Measurements from ENCODE around the gene COL6A1. TPM values are rescaled to one million over a fixed set of nuclear protein-coding genes. Genes with fewer than 3 reads are reported as not detected.
"Not testable (repeated sequence)": the region's sequence is repeated elsewhere in the genome, so short reads cannot be mapped to it uniquely, and the experiment has no call there.

Gene COL6A1
- total RNA-seq, 1 donor from 2014 or later, result 0.11 TPM

DNA sequence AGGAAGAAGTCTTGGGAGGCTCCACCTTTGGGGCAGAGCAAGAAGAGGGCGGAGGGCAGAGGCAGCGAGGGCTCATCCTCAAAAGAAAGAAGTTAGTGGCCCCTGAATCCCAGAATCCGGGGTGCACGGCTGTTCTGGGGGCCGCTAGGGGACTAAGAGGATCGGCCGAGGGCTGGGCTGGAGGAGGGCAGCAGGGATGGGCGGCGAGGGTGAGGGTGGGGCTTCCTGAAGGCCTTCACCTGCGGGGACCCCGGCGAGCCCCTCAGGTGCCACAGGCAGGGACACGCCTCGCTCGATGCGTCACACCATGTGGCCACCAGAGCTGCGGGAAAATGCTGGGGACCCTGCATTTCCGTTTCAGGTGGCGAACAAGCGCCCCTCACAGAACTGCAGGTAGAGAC lies 23.9 kb downstream of the COL6A1 start:
- no peak for DNase-seq

DNA sequence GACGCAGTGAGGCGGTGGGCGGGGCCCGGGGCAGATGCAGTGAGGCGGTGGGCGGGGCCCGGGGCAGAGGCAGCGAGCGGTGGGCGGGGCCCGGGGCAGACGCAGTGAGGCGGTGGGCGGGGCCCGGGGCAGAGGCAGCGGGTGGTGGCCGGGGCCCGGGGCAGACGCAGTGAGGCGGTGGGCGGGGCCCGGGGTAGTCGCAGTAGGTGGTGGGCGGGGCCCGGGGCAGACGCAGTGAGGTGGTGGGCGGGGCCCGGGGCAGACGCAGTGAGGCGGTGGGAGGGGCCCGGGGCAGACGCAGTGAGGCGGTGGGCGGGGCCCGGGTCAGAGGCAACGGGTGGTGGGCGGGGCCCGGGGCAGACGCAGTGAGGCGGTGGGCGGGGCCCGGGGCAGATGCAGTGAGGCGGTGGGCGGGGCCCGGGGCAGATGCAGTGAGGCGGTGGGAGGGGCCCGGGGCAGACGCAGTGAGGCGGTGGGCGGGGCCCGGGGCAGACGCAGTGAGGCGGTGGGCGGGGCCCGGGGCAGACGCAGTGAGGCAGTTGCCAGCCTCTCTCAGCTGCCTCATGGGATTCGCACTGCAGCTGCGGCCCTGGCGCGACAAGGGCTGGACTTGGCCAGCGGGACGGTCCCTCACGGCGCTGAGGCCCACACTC lies 24.4 kb downstream of the COL6A1 start:
- POLR2A ChIA-PET; CTCF ChIA-PET; H3K36me3 Mint-ChIP-seq (ENCODE audit: low read depth); DNase-seq; H3K27ac Mint-ChIP-seq; ATAC-seq (ENCODE audit: low read depth); intact Hi-C loops (cut with micrococcal nuclease); H3K9me3 Mint-ChIP-seq; H3K4me3 Mint-ChIP-seq; H3K4me1 Mint-ChIP-seq; H3K27me3 Mint-ChIP-seq: not testable (repeated sequence)

More for the DNA sequence above, 23.9 kb downstream of the COL6A1 start:
- Mint-ChIP-seq H3K27ac (no peak overlapping the region), H3K36me3 (ENCODE audit: low read depth) (no peaks in the 10 kb centered on the region), H3K4me3 (no peak overlapping the region), H3K9me3 (peaks cover 3% of the 10 kb centered on the region), H3K4me1 (no peaks in the 10 kb centered on the region), H3K27me3 (no peaks in the 10 kb centered on the region)
- POLR2A ChIA-PET, result no interaction called here
- intact Hi-C loops (cut with micrococcal nuclease), result no loop called here
- TF ChIP-seq, protein P1, sequence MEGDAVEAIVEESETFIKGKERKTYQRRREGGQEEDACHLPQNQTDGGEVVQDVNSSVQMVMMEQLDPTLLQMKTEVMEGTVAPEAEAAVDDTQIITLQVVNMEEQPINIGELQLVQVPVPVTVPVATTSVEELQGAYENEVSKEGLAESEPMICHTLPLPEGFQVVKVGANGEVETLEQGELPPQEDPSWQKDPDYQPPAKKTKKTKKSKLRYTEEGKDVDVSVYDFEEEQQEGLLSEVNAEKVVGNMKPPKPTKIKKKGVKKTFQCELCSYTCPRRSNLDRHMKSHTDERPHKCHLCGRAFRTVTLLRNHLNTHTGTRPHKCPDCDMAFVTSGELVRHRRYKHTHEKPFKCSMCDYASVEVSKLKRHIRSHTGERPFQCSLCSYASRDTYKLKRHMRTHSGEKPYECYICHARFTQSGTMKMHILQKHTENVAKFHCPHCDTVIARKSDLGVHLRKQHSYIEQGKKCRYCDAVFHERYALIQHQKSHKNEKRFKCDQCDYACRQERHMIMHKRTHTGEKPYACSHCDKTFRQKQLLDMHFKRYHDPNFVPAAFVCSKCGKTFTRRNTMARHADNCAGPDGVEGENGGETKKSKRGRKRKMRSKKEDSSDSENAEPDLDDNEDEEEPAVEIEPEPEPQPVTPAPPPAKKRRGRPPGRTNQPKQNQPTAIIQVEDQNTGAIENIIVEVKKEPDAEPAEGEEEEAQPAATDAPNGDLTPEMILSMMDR (IDR thresholded peaks at IDR 0.05), result no peak
- no peak for ATAC-seq (ENCODE audit: low read depth)
- CTCF ChIA-PET, result no interaction called here

DNA sequence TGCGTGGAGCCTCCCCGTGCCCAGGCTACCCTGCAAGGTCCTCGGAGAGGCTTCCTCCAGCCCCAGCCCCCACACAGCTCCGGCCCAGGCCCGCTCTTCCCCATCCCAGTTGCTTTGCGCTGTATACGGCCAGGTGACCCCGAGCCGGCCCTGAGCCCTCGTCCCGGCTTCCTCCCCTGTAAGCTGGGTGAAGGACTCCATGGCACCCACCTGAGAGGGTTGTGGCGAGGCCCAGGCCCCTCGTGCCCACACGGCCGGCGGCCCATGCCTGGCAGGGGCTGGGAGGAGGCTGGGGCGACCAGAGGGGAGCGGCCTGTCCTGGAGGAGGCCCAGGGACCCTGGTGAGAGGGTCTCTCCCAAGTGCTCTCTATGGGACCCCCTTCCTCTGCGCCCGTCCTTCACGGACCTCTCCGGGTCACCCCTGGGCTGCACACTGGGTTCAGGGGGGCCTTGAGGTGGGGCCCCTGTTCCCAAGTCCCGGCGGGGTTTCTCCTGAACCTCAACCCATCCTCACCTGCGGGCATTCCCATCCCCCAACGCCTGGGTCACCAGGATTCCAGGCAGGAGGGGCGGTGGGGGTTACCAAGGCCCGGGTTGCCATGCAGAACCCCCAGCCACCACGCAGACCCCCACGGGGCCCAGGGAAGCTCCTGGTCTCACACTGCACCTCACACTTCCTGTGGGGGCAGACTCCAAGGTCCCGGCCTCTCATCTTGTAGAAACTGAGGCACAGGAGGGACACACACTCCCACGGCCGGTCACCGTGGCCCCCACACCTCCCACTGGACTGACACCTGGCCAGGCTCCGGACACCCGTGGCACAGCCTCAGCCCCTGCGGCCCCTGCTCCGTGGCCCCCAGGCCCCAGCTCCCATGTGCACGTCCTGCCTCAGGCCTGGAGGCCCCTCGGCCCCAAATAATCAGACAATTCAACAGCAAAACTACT lies 25.2 kb downstream of the COL6A1 start:
- H3K27ac Mint-ChIP-seq, result no peak overlapping the region
- CTCF ChIA-PET, result no interaction called here
- no peaks in the 10 kb centered on the region for H3K36me3 Mint-ChIP-seq (ENCODE audit: low read depth)
- POLR2A ChIA-PET, result no interaction called here
- H3K9me3 Mint-ChIP-seq, result peaks cover 3% of the 10 kb centered on the region
- DNase-seq (no peak), ATAC-seq (ENCODE audit: low read depth) (no peak)
- TF ChIP-seq, protein P1 (IDR thresholded peaks at IDR 0.05), result no peak
- H3K4me3 Mint-ChIP-seq, result no peak overlapping the region
- no peaks in the 10 kb centered on the region for H3K27me3 Mint-ChIP-seq
- intact Hi-C loops (cut with micrococcal nuclease), result no loop called here
- H3K4me1 Mint-ChIP-seq, result no peaks in the 10 kb centered on the region

DNA sequence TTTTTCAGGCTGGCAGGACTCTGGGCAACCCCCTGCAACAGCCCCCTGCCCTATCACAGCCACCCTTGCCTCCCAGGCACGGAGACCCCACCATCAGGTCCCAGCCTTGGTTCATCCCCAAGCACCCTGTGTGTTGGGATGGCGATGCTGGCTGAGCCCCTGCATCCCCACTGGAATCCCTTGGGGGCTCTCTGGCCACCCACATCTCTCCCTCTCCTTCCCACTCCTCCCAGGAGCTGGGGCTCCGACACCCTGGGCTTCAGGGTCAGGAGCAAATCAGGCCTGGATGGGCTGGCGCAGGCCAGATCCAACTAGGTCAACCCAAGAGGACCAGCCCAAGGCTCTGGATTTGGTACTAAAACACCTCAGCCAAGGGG lies 25.9 kb downstream of the COL6A1 start:
- Mint-ChIP-seq H3K36me3 (ENCODE audit: low read depth) (no peaks in the 10 kb centered on the region), H3K9me3 (peaks cover 3% of the 10 kb centered on the region), H3K27me3 (no peaks in the 10 kb centered on the region), H3K27ac (no peak overlapping the region), H3K4me1 (no peaks in the 10 kb centered on the region), H3K4me3 (no peak overlapping the region)
- TF ChIP-seq, protein P1 (IDR thresholded peaks at IDR 0.05), result no peak
- intact Hi-C loops (cut with micrococcal nuclease), result no loop called here
- ChIA-PET POLR2A (no interaction called here), CTCF (no interaction called here)
- DNase-seq (no peak), ATAC-seq (ENCODE audit: low read depth) (no peak)

DNA sequence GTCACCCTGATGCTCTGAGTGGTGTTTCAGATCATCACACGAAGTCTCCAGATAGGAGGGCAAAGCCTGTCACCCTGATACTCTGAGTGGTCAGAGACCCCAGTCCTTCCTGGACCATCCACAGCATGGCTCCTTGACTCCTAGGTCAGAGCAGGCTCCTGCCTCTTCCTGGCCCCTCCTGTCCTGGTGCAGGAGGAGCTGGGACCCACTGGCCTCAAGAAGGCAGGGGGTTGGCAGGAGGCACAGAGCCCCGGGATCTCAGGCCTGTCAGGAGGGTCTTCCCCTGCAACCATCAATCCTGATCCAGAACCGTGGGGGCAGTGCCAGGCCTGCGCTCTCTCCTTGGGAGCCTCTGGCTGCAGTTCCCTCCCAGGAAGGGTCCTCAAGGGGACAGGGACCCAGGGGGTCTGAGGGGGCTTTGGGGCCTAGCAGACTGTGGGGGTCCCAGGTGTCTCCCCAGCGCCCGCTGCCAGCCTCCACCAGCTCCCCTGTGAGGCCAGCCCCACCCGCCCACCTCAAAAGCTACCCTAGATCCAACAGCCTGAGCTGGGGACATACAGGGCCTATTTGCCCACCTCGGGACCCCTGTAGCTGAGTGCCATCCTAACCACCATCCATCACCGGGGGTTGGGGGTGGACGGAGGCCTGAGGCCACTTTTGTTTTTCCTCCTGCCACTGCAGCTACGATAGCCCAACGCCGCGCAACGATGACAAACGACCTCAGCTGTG lies 27.5 kb downstream of the COL6A1 start:
- ChIA-PET CTCF (no interaction called here), POLR2A (interaction anchor here (0.6 kb wide), 1 partner anchor 233 kb away, joined by 7 read pairs; no protein-coding TSS in a partner anchor)
- TF ChIP-seq, protein P1 (IDR thresholded peaks at IDR 0.05), result no peak
- DNase-seq, result no peak
- Mint-ChIP-seq H3K27ac (no peak overlapping the region), H3K4me3 (no peak overlapping the region), H3K36me3 (ENCODE audit: low read depth) (no peaks in the 10 kb centered on the region), H3K27me3 (no peaks in the 10 kb centered on the region), H3K9me3 (peaks cover 3% of the 10 kb centered on the region), H3K4me1 (no peaks in the 10 kb centered on the region)
- intact Hi-C loops (cut with micrococcal nuclease), result no loop called here
- ATAC-seq (ENCODE audit: low read depth), result no peak

Data from activated B cell treated with CpG ODN at 0.5 μM for 24 hours (primary cell).